ENCODE results near the gene COBL. TPM values are rescaled to one million over a fixed set of nuclear protein-coding genes. Genes with fewer than 3 reads are reported as not detected.
"Not testable (repeated sequence)": the region's sequence is repeated elsewhere in the genome, so short reads cannot be mapped to it uniquely, and the experiment has no call there.

Gene COBL
- total RNA-seq, 1 experiment from 2014 or later = 0.46 TPM

DNA sequence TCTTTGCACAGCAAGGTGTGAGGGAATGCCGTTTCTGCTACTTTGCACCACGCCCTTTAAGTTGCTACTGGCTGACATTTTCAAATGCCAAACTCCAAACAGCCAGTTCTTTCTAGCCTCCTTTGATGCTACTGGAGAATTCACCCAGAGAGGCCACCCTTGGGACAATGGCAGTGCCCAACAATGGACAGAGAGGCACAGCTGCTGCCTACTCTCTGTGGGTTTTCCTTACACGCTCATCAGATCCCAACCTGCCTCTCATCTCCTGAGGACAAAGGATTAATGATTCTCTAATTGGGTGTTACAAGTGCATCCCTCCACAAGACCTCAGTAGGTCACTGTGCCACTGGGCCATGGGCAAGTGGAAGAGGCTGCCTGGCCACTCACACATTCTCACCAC lies 105.8 kb downstream of the COBL start:
- no peak for DNase-seq (ENCODE audit: low read depth)

- DNase-seq (ENCODE audit: low read depth) = peak; percentile 68
Observed at GRCh38 chr7:51209426-51209825, 107.2 kb downstream of the COBL start.

- DNase-seq (ENCODE audit: low read depth) = not testable (repeated sequence)
Observed at GRCh38 chr7:51208125-51208524, 108.5 kb downstream of the COBL start.

DNA sequence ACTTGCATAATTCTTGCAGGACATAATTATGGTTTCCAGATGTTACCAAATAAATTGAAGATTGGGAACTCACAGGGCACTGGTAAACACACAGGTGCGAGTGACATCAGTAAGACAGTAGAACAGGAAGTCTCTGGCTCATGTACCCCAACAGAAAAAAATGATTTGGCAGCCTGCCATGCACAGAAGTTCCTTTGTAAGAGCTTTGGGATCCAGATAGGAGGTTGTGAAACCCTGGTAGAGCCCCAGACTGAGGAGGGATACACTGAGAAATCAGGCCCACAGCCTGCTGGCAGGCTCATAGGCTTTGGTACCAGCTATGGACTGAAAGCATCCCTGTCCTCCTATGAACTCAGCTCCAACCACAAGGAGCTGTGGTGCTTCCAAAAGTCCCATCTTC lies 118.0 kb downstream of the COBL start:
- DNase-seq (ENCODE audit: low read depth) = no peak

DNA sequence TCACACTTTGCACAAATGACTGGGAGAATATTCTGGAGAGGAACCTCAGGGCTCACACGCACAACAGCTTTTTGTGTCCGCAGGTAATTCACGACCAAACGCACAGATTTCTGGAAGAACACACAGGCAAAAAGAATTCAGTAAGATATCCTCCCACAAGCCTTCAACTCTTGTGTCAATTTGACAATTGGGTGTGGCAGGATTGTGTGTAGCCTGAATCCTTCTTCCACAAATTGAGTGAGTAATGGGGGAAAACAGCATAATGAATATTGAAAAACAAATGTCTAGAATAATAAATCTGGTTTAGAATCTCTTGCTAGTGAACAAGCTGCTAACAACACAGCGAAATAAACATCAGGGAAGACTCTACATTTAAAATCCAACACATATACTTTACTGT lies 125.6 kb downstream of the COBL start:
- DNase-seq (ENCODE audit: low read depth) = no peak

DNA sequence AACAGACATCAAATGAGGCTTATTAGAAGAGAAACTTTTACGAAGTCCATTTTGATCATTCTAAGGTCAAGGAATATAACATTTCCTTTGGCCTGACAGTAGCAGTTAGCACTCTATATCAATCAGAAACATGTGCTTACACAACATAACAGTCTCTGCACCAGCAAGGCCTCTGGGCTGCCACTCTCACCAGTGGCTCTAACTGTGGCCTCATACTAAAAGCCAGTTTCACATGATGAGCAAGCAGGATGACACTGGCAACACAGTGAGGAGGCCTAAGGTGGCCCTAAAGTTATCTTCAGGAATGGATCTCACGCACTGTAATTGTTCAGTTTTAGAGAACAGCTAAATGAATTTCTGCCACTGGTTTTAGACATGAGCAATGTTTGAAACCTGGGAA lies 126.8 kb downstream of the COBL start:
- DNase-seq (ENCODE audit: low read depth) = no peak

GRCh38 chr7:51188987-51189386 lies 127.6 kb downstream of the COBL start:
- no peak for DNase-seq (ENCODE audit: low read depth)

DNA sequence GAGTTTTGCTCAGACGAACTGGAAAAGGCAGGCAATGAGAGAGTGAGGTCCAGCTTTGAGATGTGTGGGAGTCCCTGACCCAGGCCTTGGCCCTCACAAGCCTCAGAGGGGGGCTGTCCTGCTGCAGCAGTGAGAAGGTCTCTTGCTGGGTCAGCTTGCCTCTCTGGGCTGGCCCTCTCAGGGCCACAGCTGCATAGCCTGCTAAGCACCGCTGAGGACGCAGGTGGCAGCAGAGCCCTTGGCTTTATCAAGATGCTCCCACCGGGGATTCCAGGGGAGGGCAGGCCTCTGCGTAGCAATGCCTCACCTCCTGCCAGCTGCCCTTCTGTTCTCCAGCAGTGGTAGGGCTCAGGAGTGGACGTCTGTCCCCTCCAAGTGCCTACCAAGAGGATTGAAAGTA lies 128.7 kb downstream of the COBL start:
- no peak for DNase-seq (ENCODE audit: low read depth)

DNA sequence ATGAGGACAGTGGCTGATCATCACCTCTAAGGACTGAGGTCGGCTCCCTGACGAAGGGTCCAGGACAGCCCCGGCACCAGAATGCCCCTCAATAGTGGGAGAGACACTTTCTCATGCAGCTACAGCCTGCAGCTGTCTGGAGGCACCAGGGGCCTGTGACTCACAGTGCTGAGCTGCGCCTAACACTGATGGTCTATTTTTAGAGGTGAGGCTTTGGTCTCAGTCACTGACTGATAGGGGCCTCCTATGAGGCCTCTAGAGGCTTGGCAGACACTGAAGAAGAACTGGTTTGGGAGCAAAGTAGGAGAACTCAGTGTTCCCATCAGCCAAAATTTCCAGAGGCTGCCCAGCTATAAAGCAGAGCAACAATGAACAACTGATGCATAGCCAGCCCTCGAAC lies 130.1 kb downstream of the COBL start:
- DNase-seq (ENCODE audit: low read depth) = peak; percentile 68

GRCh38 chr7:51182636-51183166 lies 133.9 kb downstream of the COBL start:
- no peak for DNase-seq (ENCODE audit: low read depth)

GRCh38 chr7:51180092-51180491 lies 136.5 kb downstream of the COBL start:
- no peak for DNase-seq (ENCODE audit: low read depth)

- DNase-seq (ENCODE audit: low read depth) = no peak
Observed at GRCh38 chr7:51175992-51176388, 140.6 kb downstream of the COBL start.

GRCh38 chr7:51175316-51175991 lies 141.2 kb downstream of the COBL start:
- no peak for DNase-seq (ENCODE audit: low read depth)

DNA sequence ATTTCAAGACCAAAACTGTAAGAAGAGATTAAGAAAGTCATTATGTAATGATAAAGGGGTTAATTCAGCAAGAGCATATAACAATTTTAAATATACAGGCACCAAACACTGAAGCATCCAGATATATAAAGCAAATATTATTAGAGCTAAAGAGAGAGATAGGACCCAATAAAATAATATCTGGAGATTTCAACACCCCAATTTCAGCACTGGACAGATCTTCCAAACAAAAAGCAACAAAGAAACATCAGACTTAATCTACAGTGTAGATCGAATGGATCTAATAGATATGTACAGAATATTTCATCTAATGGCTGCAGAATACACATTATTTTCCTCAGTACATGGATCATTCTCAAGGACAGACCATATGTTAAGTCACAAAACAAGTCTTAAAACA lies 151.3 kb downstream of the COBL start:
- no peak for DNase-seq (ENCODE audit: low read depth)

DNA sequence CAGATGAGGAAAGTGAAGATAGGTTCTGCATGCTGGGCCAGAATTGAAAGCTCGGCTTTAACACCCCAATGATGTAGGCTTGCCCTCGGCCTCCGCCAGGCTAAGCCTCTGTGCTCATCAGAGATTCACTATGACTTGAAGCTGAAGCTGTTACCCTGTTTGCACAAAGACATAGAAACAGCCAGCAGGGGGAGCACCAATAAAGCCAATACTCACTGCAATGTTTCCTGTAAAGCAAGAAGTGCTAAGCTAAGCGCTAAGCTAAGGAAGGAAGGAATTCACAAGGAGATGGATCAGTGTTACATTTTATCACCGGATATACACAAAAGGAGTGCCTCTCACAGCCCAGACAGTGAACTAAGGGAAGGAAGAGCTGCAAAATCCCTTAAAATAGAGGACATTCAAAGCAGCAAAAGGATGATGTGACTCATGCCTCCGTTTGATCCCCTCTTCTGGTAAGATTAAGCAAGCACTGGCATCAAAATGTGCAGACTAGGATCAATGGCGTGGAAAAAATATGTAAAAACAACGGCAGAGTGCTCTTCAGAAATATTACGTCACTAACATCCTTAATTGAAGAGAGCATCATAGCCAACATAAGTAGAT lies 153.8 kb downstream of the COBL start:
- peak; percentile 89 for DNase-seq (ENCODE audit: low read depth)

- no peak for DNase-seq (ENCODE audit: low read depth)
Observed at GRCh38 chr7:51161937-51162336, 154.7 kb downstream of the COBL start.

- peak; percentile 75 for DNase-seq (ENCODE audit: low read depth)
Observed at GRCh38 chr7:51160990-51161615, 155.5 kb downstream of the COBL start.

- DNase-seq (ENCODE audit: low read depth) = no peak
Observed at GRCh38 chr7:51160411-51160810, 156.2 kb downstream of the COBL start.

GRCh38 chr7:51158742-51159445 lies 157.7 kb downstream of the COBL start:
- DNase-seq (ENCODE audit: low read depth) = no peak

GRCh38 chr7:51158211-51158610 lies 158.4 kb downstream of the COBL start:
- DNase-seq (ENCODE audit: low read depth) = no peak

DNA sequence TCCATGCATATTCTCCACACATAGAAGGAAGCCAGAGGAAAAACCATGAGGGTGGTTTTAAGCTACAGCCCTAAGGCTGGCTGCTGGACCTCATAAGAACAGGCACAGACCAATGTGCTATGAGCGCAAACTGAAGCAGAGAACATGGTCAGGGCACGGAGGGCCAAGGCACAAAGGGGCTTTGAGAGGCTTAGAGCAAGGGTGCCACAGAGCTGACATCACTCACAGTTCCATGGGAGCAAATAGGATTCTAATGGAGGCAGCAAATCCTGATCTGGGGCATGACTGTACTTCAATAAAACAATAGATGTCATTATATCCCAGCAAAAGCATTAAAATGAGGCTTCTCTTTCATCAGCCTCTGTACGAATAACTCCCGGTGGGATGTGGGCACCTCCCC lies 162.4 kb downstream of the COBL start:
- DNase-seq (ENCODE audit: low read depth) = no peak

GRCh38 chr7:51152706-51153200 lies 163.9 kb downstream of the COBL start:
- DNase-seq (ENCODE audit: low read depth) = no peak
